Parathyroid adenoma (tissue), 2 donors: Measurements from ENCODE around the gene KARS1.

Experiments used
- H2AFZ ChIP-seq: fragments of 300-600 bp; sonication (generic); one replicate; pipeline ENCODE4 v1.7.0; 2017; ENCODE audit warnings: antibody characterized with exemption, mild to moderate bottlenecking
- H3K27ac ChIP-seq: fragments of 300-600 bp; sonication (generic); one replicate; pipeline ENCODE4 v1.7.0; 2017
- H3K27me3 ChIP-seq: fragments of 300-600 bp; sonication (generic); one replicate; pipeline ENCODE4 v1.7.0; 2017; ENCODE audit warnings: low read length; ENCODE audit not compliant: control insufficient read depth, insufficient read depth
- H3K36me3 ChIP-seq: fragments of 300-600 bp; sonication (generic); one replicate; pipeline ENCODE4 v1.7.0; 2017; ENCODE audit warnings: low read length; ENCODE audit not compliant: control insufficient read depth, insufficient read depth
- H3K4me1 ChIP-seq: fragments of 300-600 bp; sonication (generic); one replicate; pipeline ENCODE4 v1.7.0; 2017; ENCODE audit warnings: control low read depth
- H3K4me2 ChIP-seq: fragments of 300-600 bp; sonication (generic); one replicate; pipeline ENCODE4 v1.7.0; 2017; ENCODE audit warnings: low read length
- H3K4me3 ChIP-seq: fragments of 300-600 bp; sonication (generic); one replicate; pipeline ENCODE4 v1.7.0; 2017; ENCODE audit warnings: low read depth, low read length
- H3K79me2 ChIP-seq: fragments of 300-600 bp; sonication (generic); one replicate; pipeline ENCODE4 v1.7.0; 2017; ENCODE audit warnings: control low read depth
- H3K9ac ChIP-seq: fragments of 300-600 bp; sonication (generic); one replicate; pipeline ENCODE4 v1.7.0; 2017; ENCODE audit warnings: mild to moderate bottlenecking
- H3K9me3 ChIP-seq: fragments of 300-600 bp; sonication (generic); one replicate; pipeline ENCODE4 v1.7.0; 2017; ENCODE audit warnings: low read length; ENCODE audit not compliant: control insufficient read depth
- TF ChIP-seq, protein P1 (sequence below): fragments of 300-600 bp; sonication (generic); IDR thresholded peaks from one replicate; pipeline ENCODE4 v1.7.0; 2017; ENCODE audit warnings: antibody characterized with exemption, mild to moderate bottlenecking
- donor health status: primary hyperparathyroidism.

KARS1 gene

DNA sequence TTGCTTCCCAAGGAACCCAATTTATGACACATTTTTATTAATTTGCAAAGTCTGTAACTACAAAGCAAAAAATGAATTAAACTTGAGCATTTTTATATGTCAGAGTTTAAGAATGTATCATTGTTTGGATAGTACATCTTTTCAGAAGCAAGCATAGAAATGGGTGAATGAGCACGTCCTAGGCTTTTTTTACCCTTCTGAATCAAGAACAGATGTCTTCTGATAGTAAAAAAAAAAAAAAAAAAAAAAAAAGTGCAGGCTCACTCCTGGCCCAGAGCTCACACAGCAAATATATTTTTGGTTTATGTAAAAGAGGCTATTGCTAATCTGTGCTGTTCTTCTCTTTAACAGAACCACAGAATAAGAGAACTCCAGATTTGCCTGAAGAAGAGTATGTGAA lies 6.5 kb upstream of the KARS1 start:
- H3K4me1 ChIP-seq = peaks cover 17% of the 10 kb centered on the region
- no peak overlapping the region for H3K9ac ChIP-seq
- no peak overlapping the region for H3K4me3 ChIP-seq
- H3K9me3 ChIP-seq = no peaks in the 10 kb centered on the region
- H3K79me2 ChIP-seq = peaks cover 37% of the 10 kb centered on the region
- no peak overlapping the region for H3K27ac ChIP-seq
- no peak overlapping the region for H3K4me2 ChIP-seq
- TF ChIP-seq, protein P1, sequence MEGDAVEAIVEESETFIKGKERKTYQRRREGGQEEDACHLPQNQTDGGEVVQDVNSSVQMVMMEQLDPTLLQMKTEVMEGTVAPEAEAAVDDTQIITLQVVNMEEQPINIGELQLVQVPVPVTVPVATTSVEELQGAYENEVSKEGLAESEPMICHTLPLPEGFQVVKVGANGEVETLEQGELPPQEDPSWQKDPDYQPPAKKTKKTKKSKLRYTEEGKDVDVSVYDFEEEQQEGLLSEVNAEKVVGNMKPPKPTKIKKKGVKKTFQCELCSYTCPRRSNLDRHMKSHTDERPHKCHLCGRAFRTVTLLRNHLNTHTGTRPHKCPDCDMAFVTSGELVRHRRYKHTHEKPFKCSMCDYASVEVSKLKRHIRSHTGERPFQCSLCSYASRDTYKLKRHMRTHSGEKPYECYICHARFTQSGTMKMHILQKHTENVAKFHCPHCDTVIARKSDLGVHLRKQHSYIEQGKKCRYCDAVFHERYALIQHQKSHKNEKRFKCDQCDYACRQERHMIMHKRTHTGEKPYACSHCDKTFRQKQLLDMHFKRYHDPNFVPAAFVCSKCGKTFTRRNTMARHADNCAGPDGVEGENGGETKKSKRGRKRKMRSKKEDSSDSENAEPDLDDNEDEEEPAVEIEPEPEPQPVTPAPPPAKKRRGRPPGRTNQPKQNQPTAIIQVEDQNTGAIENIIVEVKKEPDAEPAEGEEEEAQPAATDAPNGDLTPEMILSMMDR = no peak
- no peaks in the 10 kb centered on the region for H3K27me3 ChIP-seq
- H3K36me3 ChIP-seq = no peaks in the 10 kb centered on the region
- no peak overlapping the region for H2AFZ ChIP-seq

DNA sequence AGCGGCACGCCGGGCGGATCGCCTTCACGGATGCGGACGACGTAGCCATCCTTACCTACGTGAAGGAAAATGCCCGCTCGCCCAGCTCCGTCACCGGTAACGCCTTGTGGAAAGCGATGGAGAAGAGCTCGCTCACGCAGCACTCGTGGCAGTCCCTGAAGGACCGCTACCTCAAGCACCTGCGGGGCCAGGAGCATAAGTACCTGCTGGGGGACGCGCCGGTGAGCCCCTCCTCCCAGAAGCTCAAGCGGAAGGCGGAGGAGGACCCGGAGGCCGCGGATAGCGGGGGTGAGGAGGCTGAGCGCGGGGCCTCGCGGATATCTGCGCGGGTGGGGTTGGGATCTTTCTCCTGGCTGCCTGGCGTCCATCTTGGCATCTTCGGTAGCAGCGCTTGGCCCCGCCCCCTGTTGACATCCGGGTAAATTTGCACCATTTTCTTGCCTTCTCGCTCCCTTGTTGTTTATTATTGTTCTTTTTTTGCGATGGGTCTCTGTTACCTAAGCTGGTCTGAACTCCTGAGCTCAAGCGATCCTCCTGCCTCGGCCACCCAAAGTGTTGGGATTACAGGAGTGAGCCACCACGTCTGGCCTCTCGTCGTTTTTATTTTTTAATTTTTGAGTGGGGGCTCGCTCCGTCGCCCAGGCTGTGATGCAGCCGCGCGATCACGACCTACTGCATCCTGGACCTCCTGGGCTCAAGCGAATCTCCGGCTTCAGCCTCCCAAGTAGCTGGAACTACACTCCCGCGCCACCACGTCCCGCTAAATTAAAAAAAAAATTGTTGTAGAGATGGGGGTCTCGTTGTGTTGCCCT lies 1.0 kb upstream of the KARS1 start:
- peak overlapping the region; percentile 97 for H2AFZ ChIP-seq
- TF ChIP-seq, protein P1 = no peak
- H3K27me3 ChIP-seq = no peaks in the 10 kb centered on the region
- no peaks in the 10 kb centered on the region for H3K9me3 ChIP-seq
- peak overlapping the region; percentile 98 for H3K27ac ChIP-seq
- H3K4me3 ChIP-seq = peak overlapping the region; percentile 94
- H3K4me1 ChIP-seq = peaks cover 27% of the 10 kb centered on the region
- peak overlapping the region; percentile 98 for H3K9ac ChIP-seq
- peak overlapping the region; percentile 80 for H3K4me2 ChIP-seq
- H3K79me2 ChIP-seq = peaks cover 68% of the 10 kb centered on the region
- H3K36me3 ChIP-seq = no peaks in the 10 kb centered on the region

DNA sequence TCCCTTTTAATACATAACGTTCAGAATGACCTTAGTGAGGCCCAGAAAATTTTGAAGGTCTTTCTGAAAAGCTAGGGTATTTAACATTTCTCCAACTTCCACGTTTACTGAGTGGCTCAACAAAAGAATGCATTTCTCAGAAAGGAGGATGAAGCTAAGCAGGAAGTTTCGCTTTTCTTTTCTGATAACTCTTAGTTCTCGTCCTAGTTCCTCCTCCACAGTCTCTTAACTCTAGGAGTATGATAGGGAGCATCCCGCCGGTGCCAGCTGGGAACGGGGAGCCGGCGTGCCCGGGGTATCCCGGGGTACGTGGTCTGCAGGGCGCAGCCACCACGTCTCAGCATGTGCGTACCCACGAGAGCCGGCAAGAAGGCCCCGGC lies 363 bp downstream of the KARS1 start:
- Histone ChIP-seq H2AFZ (peak overlapping the region; percentile 97), H3K4me3 (peak overlapping the region; percentile 94), H3K9ac (peak overlapping the region; percentile 62), H3K79me2 (peaks cover 70% of the 10 kb centered on the region), H3K4me1 (peaks cover 20% of the 10 kb centered on the region), H3K27ac (peak overlapping the region; percentile 98), H3K9me3 (no peaks in the 10 kb centered on the region), H3K27me3 (no peaks in the 10 kb centered on the region), H3K36me3 (no peaks in the 10 kb centered on the region), H3K4me2 (peak overlapping the region; percentile 81)
- TF ChIP-seq, protein P1 = no peak

DNA sequence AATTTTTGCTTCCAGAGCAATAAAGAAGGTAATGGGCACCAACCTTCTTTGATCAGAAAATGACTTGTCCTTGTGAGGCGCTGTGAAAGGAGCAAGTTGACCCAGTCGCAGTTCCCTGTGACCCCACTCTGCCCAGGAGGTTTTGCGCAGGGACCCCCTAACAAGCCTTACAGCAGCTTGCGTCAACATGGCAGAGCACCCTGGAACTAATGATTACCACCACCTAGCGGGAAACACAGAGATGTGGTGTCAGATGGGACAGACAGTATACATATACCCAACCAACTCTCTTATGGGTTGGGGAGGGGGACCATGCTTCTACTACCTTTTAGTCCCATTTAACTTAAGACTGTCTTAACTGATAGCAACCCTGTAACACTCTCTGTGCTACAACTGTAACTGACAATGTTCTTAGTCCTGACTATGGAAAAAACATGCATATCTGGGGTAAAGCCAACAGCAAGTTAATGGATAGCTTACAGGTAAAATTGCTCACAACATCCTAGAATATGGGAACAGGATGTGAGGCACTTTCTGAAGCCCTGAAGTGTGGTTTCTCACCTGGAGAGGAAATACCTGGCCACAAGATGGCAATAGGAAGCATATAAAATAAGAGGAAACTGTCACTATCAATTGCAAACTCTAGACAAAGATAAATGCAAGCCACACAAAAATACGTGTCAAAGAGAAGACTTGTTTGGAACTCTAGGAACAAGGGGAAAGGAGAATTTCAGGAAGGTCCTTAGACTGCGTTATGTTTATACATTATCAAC lies 3.0 kb downstream of the KARS1 start:
- H3K4me3 ChIP-seq = no peak overlapping the region
- H3K79me2 ChIP-seq = peaks cover 53% of the 10 kb centered on the region
- no peak overlapping the region for H2AFZ ChIP-seq
- no peak overlapping the region for H3K9ac ChIP-seq
- H3K27me3 ChIP-seq = no peaks in the 10 kb centered on the region
- TF ChIP-seq, protein P1 = no peak
- no peak overlapping the region for H3K27ac ChIP-seq
- no peaks in the 10 kb centered on the region for H3K36me3 ChIP-seq
- peaks cover 14% of the 10 kb centered on the region for H3K4me1 ChIP-seq
- H3K4me2 ChIP-seq = no peak overlapping the region
- no peaks in the 10 kb centered on the region for H3K9me3 ChIP-seq
